NCI-H774 (cell line): ENCODE measurements around the gene DAGLA.
A peak's percentile ranks its signal among the peaks of the same experiment; 100 is the strongest.

Experiments used
- DNase-seq: peaks from one replicate; lab custom pipeline; 2025; lab: John Stamatoyannopoulos, UW

Gene DAGLA

DNA sequence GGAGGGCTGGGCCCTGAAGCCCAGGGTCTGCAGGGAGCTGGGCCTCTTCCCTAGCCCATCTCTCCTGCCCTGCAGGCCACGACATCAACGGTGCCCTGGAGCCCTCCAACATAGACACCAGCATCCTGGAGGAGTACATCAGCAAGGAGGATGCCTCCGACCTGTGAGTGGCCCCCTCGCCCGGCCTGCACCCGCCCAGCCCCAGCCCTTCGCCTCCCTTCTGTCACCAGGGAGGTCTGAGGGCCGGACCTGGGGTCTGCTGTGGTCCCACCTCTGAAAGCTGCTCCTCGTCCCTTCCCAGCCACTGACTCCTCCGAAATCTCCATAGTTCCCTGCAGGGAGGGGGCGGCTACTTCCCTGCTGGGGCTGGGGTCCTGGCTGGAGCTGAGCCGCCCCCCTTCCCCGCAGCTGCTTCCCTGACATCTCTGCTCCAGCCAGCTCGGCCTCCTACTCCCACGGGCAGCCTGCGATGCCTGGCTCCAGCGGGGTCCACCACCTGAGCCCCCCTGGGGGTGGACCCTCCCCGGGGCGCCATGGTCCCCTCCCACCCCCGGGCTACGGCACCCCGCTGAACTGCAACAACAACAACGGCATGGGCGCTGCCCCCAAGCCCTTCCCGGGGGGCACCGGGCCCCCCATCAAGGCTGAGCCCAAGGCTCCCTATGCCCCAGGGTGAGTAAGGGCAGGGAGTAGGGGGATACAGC, 85.5 kb downstream of the DAGLA start:
- DNase-seq, result no peak

DNA sequence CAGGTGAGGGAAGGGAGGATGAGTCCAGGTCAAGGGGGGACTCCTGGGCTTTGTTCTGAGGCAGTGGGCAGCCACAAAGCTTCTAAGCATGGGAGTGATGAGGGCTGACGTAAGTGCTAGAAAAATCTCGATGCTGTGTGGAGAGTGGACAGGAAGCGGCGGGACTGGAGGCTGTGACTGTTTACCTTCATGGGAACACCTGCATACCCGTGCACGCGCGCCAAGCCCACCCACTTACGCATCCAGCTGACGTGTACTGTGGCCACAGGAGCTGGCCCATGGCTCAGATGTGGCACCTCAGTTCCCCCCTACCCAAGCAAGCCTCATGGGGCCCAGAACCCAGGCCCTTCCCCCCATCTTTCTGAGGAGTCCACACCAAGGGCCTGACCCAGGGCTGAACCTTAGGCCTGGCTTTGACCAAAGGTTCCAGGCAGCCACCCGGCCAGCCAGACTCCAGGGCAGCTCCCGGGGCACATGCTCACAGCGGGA, 86.2 kb downstream of the DAGLA start:
- DNase-seq, result peak; percentile 21

DNA sequence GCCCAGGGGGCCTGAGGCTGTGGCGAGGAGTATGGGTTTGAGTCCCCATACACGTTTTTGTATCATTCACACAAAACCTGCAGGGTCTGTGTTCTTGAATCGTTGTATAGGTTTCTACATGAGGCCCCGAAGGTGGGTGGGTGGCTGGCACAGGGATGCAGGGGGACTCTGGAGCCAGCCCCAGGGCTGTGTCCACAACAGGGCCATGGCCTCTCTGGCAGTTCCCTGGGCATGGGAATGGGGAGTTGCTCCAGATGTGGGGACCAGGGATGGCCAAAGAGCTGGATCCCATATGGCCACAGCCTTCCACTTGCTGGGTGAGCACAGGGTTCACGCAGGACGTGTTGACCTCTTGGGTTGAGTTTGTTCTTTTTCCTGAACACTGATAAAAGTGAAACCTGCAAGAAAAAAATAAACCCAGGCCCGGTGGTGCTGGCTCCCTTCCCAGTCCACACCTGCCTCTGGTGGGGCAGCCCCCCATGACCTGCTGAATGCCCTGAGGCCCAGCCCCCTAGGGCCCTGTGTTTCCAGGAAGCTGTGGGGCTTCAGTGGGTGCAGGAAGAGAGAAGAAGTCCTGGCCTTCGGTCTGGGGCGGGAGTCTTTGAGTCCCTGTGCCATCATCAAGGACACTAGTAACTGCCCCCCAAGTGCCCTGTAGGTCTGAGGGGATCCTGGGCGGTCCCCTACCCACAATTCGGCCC, 88.3 kb downstream of the DAGLA start:
- no peak for DNase-seq

DNA sequence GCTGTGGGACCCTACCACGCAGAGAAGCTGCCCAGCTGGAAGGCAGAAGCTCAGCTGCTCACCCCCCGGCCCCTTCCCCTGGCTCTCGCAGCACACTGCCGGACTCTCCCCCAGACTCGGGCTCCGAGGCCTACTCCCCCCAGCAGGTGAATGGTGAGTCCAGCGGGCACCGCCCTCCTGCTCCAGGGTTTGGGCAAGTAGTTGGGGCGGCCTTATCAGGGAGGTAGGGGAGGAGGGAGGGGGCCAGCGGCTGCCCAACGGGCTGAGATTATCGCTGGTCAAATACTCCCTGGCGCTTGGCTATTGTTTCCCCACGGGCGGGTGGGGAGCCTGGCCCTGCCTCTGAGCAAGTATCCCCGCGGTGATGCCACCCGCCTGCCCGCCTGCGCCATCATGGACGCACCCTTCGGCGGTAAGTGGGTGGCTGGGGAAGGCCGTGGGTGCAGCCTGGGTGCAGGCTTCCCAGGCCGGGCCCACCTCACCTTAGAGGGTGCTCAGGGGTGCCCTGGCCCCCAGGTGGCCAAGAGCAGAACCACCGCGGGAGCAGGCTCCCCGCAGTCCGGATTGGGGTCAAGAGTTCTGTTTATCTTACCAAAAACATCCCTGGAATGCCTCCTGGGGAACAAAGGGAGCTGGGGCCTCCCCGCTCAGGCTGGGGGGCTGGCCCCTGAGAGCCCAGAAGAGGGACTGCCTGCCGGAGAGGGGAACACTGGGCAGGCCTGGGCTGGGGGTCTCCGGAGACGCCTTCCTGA, 89.2 kb downstream of the DAGLA start:
- DNase-seq, result no peak

- no peak for DNase-seq
These were observed 89.9 kb downstream of the DAGLA start for GRCh38 chr11:61769946-61770683.

DNA sequence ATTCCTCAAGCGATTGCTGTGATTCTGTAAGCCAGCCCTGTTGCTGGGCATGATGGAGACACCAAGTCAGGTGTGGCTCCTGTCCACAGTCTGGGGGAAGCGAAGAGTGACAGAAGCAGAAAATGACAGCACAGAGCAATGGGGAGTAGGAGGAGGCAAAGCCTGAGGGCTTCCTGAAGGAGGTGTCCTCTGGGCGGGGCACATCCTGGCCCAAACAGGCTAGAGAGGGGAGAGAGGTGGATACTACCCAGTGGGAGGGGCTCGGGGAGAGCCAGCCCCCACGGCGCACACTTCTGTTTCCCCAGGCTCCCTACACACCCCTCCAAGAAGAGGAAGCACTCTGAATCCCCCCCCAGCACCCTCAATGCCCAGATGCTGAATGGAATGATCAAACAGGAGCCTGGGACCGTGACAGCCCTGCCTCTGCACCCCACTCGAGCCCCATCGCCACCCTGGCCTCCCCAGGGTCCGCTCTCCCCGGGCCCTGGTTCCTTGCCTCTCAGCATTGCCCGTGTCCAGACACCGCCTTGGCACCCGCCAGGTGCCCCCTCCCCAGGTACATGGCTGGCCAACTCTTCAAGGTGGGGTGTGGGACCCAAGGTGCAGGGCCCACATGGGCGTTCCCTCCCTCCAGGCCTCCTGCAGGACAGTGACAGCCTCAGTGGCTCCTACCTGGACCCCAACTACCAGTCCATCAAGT, 91.2 kb downstream of the DAGLA start:
- DNase-seq, result no peak

DNA sequence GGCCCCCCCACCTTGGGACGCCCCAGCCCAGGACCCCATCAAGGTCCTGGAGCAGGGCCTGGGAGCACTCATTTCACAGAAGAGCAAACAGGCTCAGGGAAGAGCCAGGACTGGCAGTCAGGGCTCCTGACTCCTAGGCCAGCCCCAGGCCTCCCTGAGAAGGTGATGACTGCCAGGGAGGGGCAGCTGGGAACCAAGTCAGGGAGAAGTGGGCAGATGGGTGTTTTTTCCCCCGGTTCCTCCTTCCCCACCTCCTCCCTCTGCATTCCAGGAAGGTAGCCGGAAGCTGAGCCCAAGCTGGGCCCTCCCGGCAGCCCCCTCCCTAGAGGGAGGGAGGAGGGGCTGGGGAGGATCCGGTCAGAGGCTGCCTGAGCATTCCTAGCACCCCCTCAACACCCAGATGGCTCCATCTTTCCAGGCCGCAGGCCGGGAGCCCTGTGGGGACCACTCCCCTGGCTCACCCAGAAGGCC, 91.8 kb downstream of the DAGLA start:
- DNase-seq, result no peak

DNA sequence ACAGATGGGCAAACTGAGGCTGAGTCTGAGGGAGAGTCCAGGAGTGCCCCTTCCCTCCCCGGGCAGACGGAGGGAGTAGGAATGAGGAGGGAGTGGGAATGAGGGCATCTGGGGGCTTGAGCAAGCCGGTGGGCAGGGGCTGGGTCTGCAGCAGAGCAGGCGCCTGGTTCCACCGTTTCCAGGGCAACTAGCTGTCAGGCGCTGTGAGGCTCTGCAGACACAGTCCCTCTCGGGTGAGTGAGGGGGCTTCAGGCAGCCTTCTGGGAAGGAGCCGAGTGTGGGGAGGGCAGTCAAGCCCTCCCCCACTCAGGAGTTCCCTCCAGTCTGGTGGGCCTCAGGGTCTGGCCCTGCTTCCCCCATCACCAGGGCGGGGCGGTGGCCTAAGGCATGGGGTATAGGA, 93.2 kb downstream of the DAGLA start:
- DNase-seq, result no peak

DNA sequence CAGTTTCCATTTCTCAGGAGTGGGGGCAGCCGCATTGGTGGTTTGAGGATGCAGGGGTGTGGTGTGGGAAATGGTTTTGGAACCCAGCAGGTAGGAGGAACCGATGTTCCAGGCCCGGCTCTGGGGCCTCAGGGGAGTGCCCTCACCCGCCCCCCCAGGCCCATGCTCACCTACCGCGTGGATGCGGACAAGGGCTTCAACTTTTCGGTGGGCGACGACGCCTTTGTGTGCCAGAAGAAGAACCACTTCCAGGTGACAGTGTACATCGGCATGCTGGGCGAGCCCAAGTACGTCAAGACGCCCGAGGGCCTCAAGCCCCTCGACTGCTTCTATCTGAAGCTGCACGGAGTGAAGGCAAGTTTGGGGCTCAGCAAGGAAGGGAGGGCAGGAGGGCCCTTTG, 93.6 kb downstream of the DAGLA start:
- DNase-seq, result no peak

DNA sequence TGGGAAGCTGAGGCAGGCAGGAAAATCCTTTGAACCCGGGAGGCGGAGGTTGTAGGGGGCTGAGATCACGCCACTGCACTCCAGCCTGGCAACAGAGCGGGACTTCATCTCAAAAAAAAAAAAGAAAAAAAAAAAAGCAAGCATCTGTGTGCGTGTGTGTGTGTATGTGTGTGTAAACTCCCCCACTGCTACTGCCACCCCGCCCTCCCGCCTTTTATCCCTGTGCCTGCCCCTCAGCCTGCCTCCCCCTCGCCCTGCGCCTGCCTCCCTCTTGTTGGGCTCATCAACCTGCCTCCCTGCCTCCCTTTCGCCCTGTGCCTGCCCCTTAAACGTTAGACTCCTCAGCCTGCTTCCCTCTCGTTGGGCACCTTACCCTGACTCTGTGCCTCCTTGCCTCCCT, 94.2 kb downstream of the DAGLA start:
- no peak for DNase-seq

- no peak for DNase-seq
These were observed 94.9 kb downstream of the DAGLA start for GRCh38 chr11:61775106-61775505.

GRCh38 chr11:61775606-61776554, 95.7 kb downstream of the DAGLA start:
- DNase-seq, result no peak

GRCh38 chr11:61776561-61777075, 96.4 kb downstream of the DAGLA start:
- DNase-seq, result no peak

DNA sequence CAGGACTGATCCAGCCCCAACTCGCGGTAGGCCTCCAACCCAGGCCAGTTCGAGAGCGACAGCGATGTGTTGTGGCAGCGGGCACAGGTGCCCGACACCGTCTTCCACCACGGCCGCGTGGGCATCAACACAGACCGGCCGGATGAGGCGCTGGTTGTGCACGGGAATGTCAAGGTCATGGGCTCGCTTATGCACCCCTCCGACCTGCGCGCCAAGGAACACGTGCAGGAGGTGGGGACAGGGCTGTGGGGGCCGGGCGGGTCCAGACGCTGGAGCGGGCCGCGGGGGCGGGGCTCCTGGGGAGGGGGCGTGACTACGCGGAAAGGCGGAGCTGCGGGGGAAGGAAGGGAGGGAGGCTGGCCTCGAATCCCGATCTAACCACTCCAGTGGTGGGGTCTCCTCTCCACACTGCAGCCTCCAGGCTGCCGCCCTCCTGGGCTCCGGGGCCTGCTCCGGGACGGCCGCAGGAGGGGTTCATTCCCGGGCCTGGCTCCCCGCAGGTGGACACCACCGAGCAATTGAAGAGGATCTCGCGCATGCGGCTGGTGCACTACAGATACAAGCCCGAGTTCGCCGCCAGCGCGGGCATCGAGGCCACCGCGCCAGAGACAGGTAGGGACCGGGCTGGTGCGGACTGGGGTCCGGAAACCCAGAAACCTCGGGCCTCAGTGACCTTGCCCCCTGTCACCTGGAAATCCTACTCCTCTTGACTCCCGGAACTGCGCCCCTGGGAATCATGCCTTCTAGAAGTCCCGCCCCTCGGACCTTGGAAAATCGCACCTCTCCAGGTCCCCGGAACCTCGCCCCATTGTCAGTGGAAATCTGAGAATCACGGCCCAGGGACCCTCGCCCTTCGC, 97.3 kb downstream of the DAGLA start:
- DNase-seq, result no peak

- DNase-seq, result no peak
These were observed 98.2 kb downstream of the DAGLA start for GRCh38 chr11:61778357-61778886.

GRCh38 chr11:61778920-61779650, 98.9 kb downstream of the DAGLA start:
- no peak for DNase-seq

- no peak for DNase-seq
These were observed 99.7 kb downstream of the DAGLA start for GRCh38 chr11:61779666-61780525.
